Mesenchymal stem cell (in vitro differentiated cells and primary cell): ENCODE measurements around the gene ATP2A3.

Experiments
- DNase-seq: peaks from one replicate; pipeline ENCODE4 v3.0.0-alpha.2; 2013
- H2AFZ ChIP-seq: one replicate; pipeline ENCODE4 v1.6.1; 2013; ENCODE audit warnings: low read depth, mild to moderate bottlenecking, control low read depth, inconsistent platforms, low read length, moderate library complexity
- H2AK5ac ChIP-seq: 2 replicates; pipeline ENCODE4 v1.6.1; 2013; ENCODE audit warnings: low read length, moderate library complexity, mild to moderate bottlenecking, inconsistent platforms; ENCODE audit not compliant: severe bottlenecking
- H2BK120ac ChIP-seq: one replicate; pipeline ENCODE4 v1.6.1; 2013; ENCODE audit warnings: low read depth, mild to moderate bottlenecking, inconsistent platforms, low read length, moderate library complexity
- H2BK12ac ChIP-seq, 2 experiments: one replicate each; pipeline ENCODE4 v1.6.1; 2013; ENCODE audit warnings: inconsistent platforms in 2 of 2, low read length in 2 of 2, mild to moderate bottlenecking in 2 of 2, moderate library complexity in 2 of 2, control low read depth in 1 of 2
- H2BK15ac ChIP-seq: one replicate; pipeline ENCODE4 v1.6.1; 2013; ENCODE audit warnings: mild to moderate bottlenecking, low read depth, inconsistent platforms; ENCODE audit not compliant: poor library complexity, severe bottlenecking
- H2BK5ac ChIP-seq: 2 replicates; pipeline ENCODE4 v1.6.1; 2013; ENCODE audit warnings: low read depth, mild to moderate bottlenecking, low read length, control low read depth, inconsistent platforms; ENCODE audit not compliant: poor library complexity, severe bottlenecking
- H3K14ac ChIP-seq, 2 experiments: one replicate each; pipeline ENCODE4 v1.6.1; 2013; ENCODE audit warnings: inconsistent platforms in 2 of 2, low read length in 2 of 2, control low read depth in 1 of 2, mild to moderate bottlenecking in 1 of 2, moderate library complexity in 1 of 2
- H3K18ac ChIP-seq, 2 experiments: one replicate each; pipeline ENCODE4 v1.6.1; 2013; ENCODE audit warnings: inconsistent platforms in 2 of 2, low read length in 2 of 2, control low read depth in 1 of 2, low read depth in 1 of 2, mild to moderate bottlenecking in 1 of 2
- H3K23ac ChIP-seq, 2 experiments: one replicate each; pipeline ENCODE4 v1.6.1; 2013; ENCODE audit warnings: inconsistent platforms in 2 of 2, low read length in 2 of 2, mild to moderate bottlenecking in 2 of 2, moderate library complexity in 2 of 2, control low read depth in 1 of 2
- H3K27ac ChIP-seq: 2 replicates; pipeline ENCODE4 v1.5.1; 2013; ENCODE audit warnings: mild to moderate bottlenecking, moderate library complexity, low read length, control low read depth, inconsistent platforms; ENCODE audit not compliant: poor library complexity, severe bottlenecking
- H3K27me3 ChIP-seq, 2 experiments: 2 replicates each; pipeline versions ENCODE4 v1.6.1 to v1.7.0; 2013; ENCODE audit warnings: low read length in 2 of 2, mild to moderate bottlenecking in 2 of 2, moderate library complexity in 2 of 2, control low read depth in 1 of 2, inconsistent platforms in 1 of 2; ENCODE audit not compliant: control insufficient read depth in 1 of 2, insufficient read depth in 1 of 2
- H3K36me3 ChIP-seq, 2 experiments: 2 replicates each; pipeline versions ENCODE4 v1.6.1 to v1.7.0; 2013; ENCODE audit warnings: low read length in 2 of 2, control low read depth in 1 of 2, inconsistent platforms in 1 of 2, low read depth in 1 of 2, mild to moderate bottlenecking in 1 of 2; ENCODE audit not compliant: insufficient read depth in 2 of 2, control insufficient read depth in 1 of 2
- H3K4ac ChIP-seq, 2 experiments: one replicate each; pipeline ENCODE4 v1.6.1; 2013; ENCODE audit warnings: inconsistent platforms in 2 of 2, low read length in 2 of 2, mild to moderate bottlenecking in 2 of 2, moderate library complexity in 2 of 2, control low read depth in 1 of 2, low read depth in 1 of 2
- H3K4me1 ChIP-seq: 2 replicates; pipeline ENCODE4 v1.6.1; 2013; ENCODE audit warnings: low read depth, low read length, control low read depth; ENCODE audit not compliant: control insufficient read depth, insufficient read depth
- H3K4me2 ChIP-seq: 2 replicates; pipeline ENCODE4 v1.6.1; 2013; ENCODE audit warnings: low read length, mild to moderate bottlenecking, inconsistent platforms; ENCODE audit not compliant: poor library complexity, severe bottlenecking
- H3K4me3 ChIP-seq, 2 experiments: 2 replicates each; pipeline versions ENCODE4 v1.5.1 to v1.7.0; 2013; ENCODE audit warnings: low read length in 2 of 2, mild to moderate bottlenecking in 2 of 2, control low read depth in 1 of 2, low read depth in 1 of 2; ENCODE audit not compliant: insufficient read depth in 1 of 2
- H3K79me1 ChIP-seq: replicated peaks from 2 replicates; pipeline ENCODE4 v1.6.1; 2013; ENCODE audit warnings: mild to moderate bottlenecking, control low read depth, low read length, inconsistent platforms; ENCODE audit not compliant: poor library complexity, severe bottlenecking
- H3K9ac ChIP-seq: 2 replicates; pipeline ENCODE4 v1.7.0; 2013; ENCODE audit warnings: mild to moderate bottlenecking, low read length, moderate library complexity
- H3K9me3 ChIP-seq: 2 replicates; pipeline ENCODE4 v1.7.0; 2013; ENCODE audit warnings: mild to moderate bottlenecking, low read length; ENCODE audit not compliant: control insufficient read depth
- H4K8ac ChIP-seq: one replicate; pipeline ENCODE4 v1.6.1; 2013; ENCODE audit warnings: inconsistent platforms, mild to moderate bottlenecking, low read length, moderate library complexity
- H4K91ac ChIP-seq: one replicate; pipeline ENCODE4 v1.6.1; 2013; ENCODE audit warnings: mild to moderate bottlenecking, low read length, inconsistent platforms
- WGBS: methylation state at CpG from one replicate; pipeline ENCODE4 v1.1.7; 2013; ENCODE audit warnings: mixed read lengths; 5-methylcytosine and 5-hydroxymethylcytosine counted together

The ATP2A3 gene

GRCh38 chr17:3976675-3977171, 12.5 kb upstream of the ATP2A3 start:
- WGBS = 92% methylated on average over 17 of the region's 17 CpGs
- Histone ChIP-seq H3K36me3 (peaks cover 0 to 2% of the 10 kb centered on the region in 2 experiments), H3K14ac (no peak overlapping the region), H2BK120ac (no peak overlapping the region), H3K4me2 (no peak overlapping the region), H4K91ac (no peak overlapping the region), H2AFZ (no peak overlapping the region), H3K27me3 (peaks cover 0 to 35% of the 10 kb centered on the region in 2 experiments), H2BK15ac (no peak overlapping the region), H3K27ac (no peak overlapping the region), H2AK5ac (no peak overlapping the region), H3K4ac (no peak overlapping the region), H3K4me1 (peaks cover 5% of the 10 kb centered on the region), H3K4me3 (no peak overlapping the region), H2BK5ac (no peak overlapping the region), H3K79me1 (no peaks in the 10 kb centered on the region), H4K8ac (no peak overlapping the region), H2BK12ac (no peak overlapping the region), H3K9ac (no peak overlapping the region), H3K9me3 (peaks cover 17% of the 10 kb centered on the region), H3K18ac (no peak overlapping the region), H3K23ac (no peak overlapping the region)
- no peak for DNase-seq

- H2BK120ac ChIP-seq = no peak overlapping the region
- H2AK5ac ChIP-seq = no peak overlapping the region
- peaks cover 0 to 2% of the 10 kb centered on the region in 2 experiments for H3K36me3 ChIP-seq
- H3K14ac ChIP-seq = no peak overlapping the region
- no peak overlapping the region for H2BK15ac ChIP-seq
- H3K9ac ChIP-seq = no peak overlapping the region
- no peak overlapping the region for H3K27ac ChIP-seq
- 91% methylated on average over 9 of the region's 9 CpGs for WGBS
- no peak overlapping the region for H3K18ac ChIP-seq
- peaks cover 17% of the 10 kb centered on the region for H3K9me3 ChIP-seq
- no peak overlapping the region for H3K4me2 ChIP-seq
- H2BK12ac ChIP-seq = no peak overlapping the region
- H4K8ac ChIP-seq = no peak overlapping the region
- DNase-seq = no peak
- H2BK5ac ChIP-seq = no peak overlapping the region
- H3K4me1 ChIP-seq = peaks cover 3% of the 10 kb centered on the region
- no peak overlapping the region for H3K23ac ChIP-seq
- H2AFZ ChIP-seq = no peak overlapping the region
- H3K4me3 ChIP-seq = peak overlapping the region in 1 of 2 experiments; percentile 10
- no peaks in the 10 kb centered on the region for H3K79me1 ChIP-seq
- no peak overlapping the region for H3K4ac ChIP-seq
- no peak overlapping the region for H4K91ac ChIP-seq
- peaks cover 8 to 33% of the 10 kb centered on the region in 2 experiments for H3K27me3 ChIP-seq
Measured at GRCh38 chr17:3974980-3975379, 10.7 kb upstream of the ATP2A3 start.

- no peak overlapping the region for H2BK120ac ChIP-seq
- H2AFZ ChIP-seq = no peak overlapping the region
- no peak overlapping the region for H3K18ac ChIP-seq
- H3K36me3 ChIP-seq = peaks cover 0 to 2% of the 10 kb centered on the region in 2 experiments
- H3K23ac ChIP-seq = no peak overlapping the region
- H2AK5ac ChIP-seq = no peak overlapping the region
- peaks cover 3% of the 10 kb centered on the region for H3K4me1 ChIP-seq
- H3K79me1 ChIP-seq = no peaks in the 10 kb centered on the region
- H2BK12ac ChIP-seq = no peak overlapping the region
- peaks cover 14% of the 10 kb centered on the region for H3K9me3 ChIP-seq
- WGBS = 86% methylated on average over 15 of the region's 15 CpGs
- H3K27me3 ChIP-seq = peaks cover 8 to 36% of the 10 kb centered on the region in 2 experiments
- H3K9ac ChIP-seq = no peak overlapping the region
- H3K27ac ChIP-seq = no peak overlapping the region
- peak overlapping the region; percentile 53 for H4K91ac ChIP-seq
- H4K8ac ChIP-seq = no peak overlapping the region
- no peak overlapping the region for H3K14ac ChIP-seq
- DNase-seq = no peak
- no peak overlapping the region for H3K4me3 ChIP-seq
- H2BK15ac ChIP-seq = no peak overlapping the region
- no peak overlapping the region for H3K4me2 ChIP-seq
- no peak overlapping the region for H2BK5ac ChIP-seq
- H3K4ac ChIP-seq = no peak overlapping the region
Measured at GRCh38 chr17:3974138-3974687, 10.0 kb upstream of the ATP2A3 start.

GRCh38 chr17:3973495-3974137, 9.4 kb upstream of the ATP2A3 start:
- H2BK120ac ChIP-seq = no peak overlapping the region
- H2BK15ac ChIP-seq = no peak overlapping the region
- no peak overlapping the region for H2BK12ac ChIP-seq
- WGBS = over 99% methylated on average over 8 of the region's 10 CpGs
- H3K23ac ChIP-seq = no peak overlapping the region
- peaks cover 3% of the 10 kb centered on the region for H3K4me1 ChIP-seq
- H3K9ac ChIP-seq = no peak overlapping the region
- no peak overlapping the region for H2AK5ac ChIP-seq
- H3K27me3 ChIP-seq = peaks cover 8 to 41% of the 10 kb centered on the region in 2 experiments
- no peak overlapping the region for H3K4me2 ChIP-seq
- H3K18ac ChIP-seq = no peak overlapping the region
- H3K79me1 ChIP-seq = no peaks in the 10 kb centered on the region
- H3K4me3 ChIP-seq = no peak overlapping the region
- H2BK5ac ChIP-seq = no peak overlapping the region
- H3K36me3 ChIP-seq = peaks cover 0 to 2% of the 10 kb centered on the region in 2 experiments
- H4K8ac ChIP-seq = peak overlapping the region; percentile 13
- H3K9me3 ChIP-seq = peaks cover 10% of the 10 kb centered on the region
- no peak overlapping the region for H3K4ac ChIP-seq
- no peak for DNase-seq
- H2AFZ ChIP-seq = no peak overlapping the region
- H3K27ac ChIP-seq = no peak overlapping the region
- no peak overlapping the region for H3K14ac ChIP-seq
- peak overlapping the region; percentile 29 for H4K91ac ChIP-seq
